ENCODE results near the gene RELB. TPM values are rescaled to one million over a fixed set of nuclear protein-coding genes. Genes with fewer than 3 reads are reported as not detected.
A peak's percentile ranks its signal among the peaks of the same experiment; 100 is the strongest.

The RELB gene
- total and polyA plus RNA-seq, 9 of the 15 experiments (the other 6 are each of a cell fraction or from before 2014, with no cell fraction given), result 0.15 to 1.1 (median 0.28) TPM; not detected in 2

- no peak for TF ChIP-seq ZNF3 (CRISPR knock-in tag; IDR thresholded peaks at IDR 0.05)
- 0 out of 4 replicates have a peak, but pooled peaks of 1 of the 2 experiments have one; percentile 21 for TF ChIP-seq KDM4B (IDR thresholded peaks at IDR 0.05; ENCODE audit: borderline replicate concordance in 2 of 2, low read depth in 1 of 2)
- no peak for TF ChIP-seq SIRT6 (IDR thresholded peaks at IDR 0.05; ENCODE audit: low read depth, low read length)
- TF ChIP-seq NCOA6 (IDR thresholded peaks at IDR 0.05), result no peak
- no peak for TF ChIP-seq POLR3G (IDR thresholded peaks at IDR 0.05; ENCODE audit: extremely low read depth, insufficient read length, insufficient replicate concordance)
- no peak for TF ChIP-seq TEAD4 (IDR thresholded peaks at IDR 0.05; ENCODE audit: low read length)
- no peak for TF ChIP-seq TEAD4 (CRISPR knock-in tag; IDR thresholded peaks at IDR 0.05; ENCODE audit: borderline replicate concordance)
- no peak for TF ChIP-seq ARID2 (IDR thresholded peaks at IDR 0.05)
- TF ChIP-seq COPS2 (conservative IDR thresholded peaks at IDR 0.05), result no peak
- no peak for TF ChIP-seq ZBTB33 (CRISPR knock-in tag; IDR thresholded peaks at IDR 0.05)
- no peak for TF ChIP-seq MLX (CRISPR knock-in tag; conservative IDR thresholded peaks at IDR 0.05)
- no peak for TF ChIP-seq SMAD2 (IDR thresholded peaks at IDR 0.05; ENCODE audit: low read depth, low read length)
- no peak for TF ChIP-seq THAP7 (CRISPR knock-in tag; IDR thresholded peaks at IDR 0.05)
- TF ChIP-seq L3MBTL2 (IDR thresholded peaks at IDR 0.05), result no peak
- TF ChIP-seq PBX2 (CRISPR knock-in tag; IDR thresholded peaks at IDR 0.05; ENCODE audit: low read depth), result no peak
- no peak for TF ChIP-seq PBX2 (tag; conservative IDR thresholded peaks at IDR 0.05; ENCODE audit: low read depth)
- TF ChIP-seq TEAD2 (tag; IDR thresholded peaks at IDR 0.05), result no peak
- 0 out of 2 replicates have a peak, but pooled peaks have one; percentile 9 for TF ChIP-seq RB1 (IDR thresholded peaks at IDR 0.05; ENCODE audit: low read depth)
- TF ChIP-seq GTF2F1 (IDR thresholded peaks at IDR 0.05; ENCODE audit: low read depth, low read length), result no peak
- TF ChIP-seq CSDE1 (IDR thresholded peaks at IDR 0.05), result no peak
- no peak for TF ChIP-seq ZNF76 (CRISPR knock-in tag; IDR thresholded peaks at IDR 0.05; ENCODE audit: borderline replicate concordance)
- no peak for TF ChIP-seq SMARCC2 (IDR thresholded peaks at IDR 0.05; ENCODE audit: low read depth)
- TF ChIP-seq TAF15 (IDR thresholded peaks at IDR 0.05; ENCODE audit: low read depth, low read length), result no peak
Measured at GRCh38 chr19:44955505-44956439, 45.5 kb upstream of the RELB start (continued).

Measured in K562 (cell line).